Measurements from ENCODE around the gene CYTH1. TPM values are rescaled to one million over a fixed set of nuclear protein-coding genes. Genes with fewer than 3 reads are reported as not detected.

CYTH1 gene
- polyA plus RNA-seq, 1 donor from 2014 or later = 120 TPM

- H3K36me3 ChIP-seq (ENCODE audit: insufficient read depth, low read length) = no peaks in the 10 kb centered on the region
- no peaks in the 10 kb centered on the region for H3F3A ChIP-seq (ENCODE audit: insufficient read depth, low read length, poor library complexity, severe bottlenecking)
- no peaks in the 10 kb centered on the region for H3K9me3 ChIP-seq (ENCODE audit: low read length)
- no peak overlapping the region for H3K9ac ChIP-seq (ENCODE audit: low read length)
- no peaks in the 10 kb centered on the region for H3K27me3 ChIP-seq (ENCODE audit: insufficient read depth, low read depth, low read length)
- H3K4me2 ChIP-seq (ENCODE audit: low read length) = no peak overlapping the region
- H3K9me2 ChIP-seq (ENCODE audit: insufficient read depth, low read length) = no peaks in the 10 kb centered on the region
- no peak overlapping the region for H2AFZ ChIP-seq (ENCODE audit: low read depth, low read length)
- peaks cover 11% of the 10 kb centered on the region for H3K79me2 ChIP-seq (replicated peaks; ENCODE audit: insufficient read depth, low read length)
- TF ChIP-seq RAD21 (conservative IDR thresholded peaks at IDR 0.05) (no peak), POLR2AphosphoS5 (IDR thresholded peaks at IDR 0.05) (no peak), TAF1 (IDR thresholded peaks at IDR 0.05; ENCODE audit: low read depth) (no peak), EZH2 (IDR thresholded peaks at IDR 0.05; ENCODE audit: borderline replicate concordance, insufficient read depth, low read length, poor library complexity, severe bottlenecking) (no peak), REST (IDR thresholded peaks at IDR 0.05; ENCODE audit: borderline replicate concordance) (no peak)
- H3K27ac ChIP-seq (ENCODE audit: low read length) = no peak overlapping the region
- H3K4me3 ChIP-seq (ENCODE audit: low read length) = no peak overlapping the region
- H4K20me1 ChIP-seq (ENCODE audit: insufficient read depth) = no peaks in the 10 kb centered on the region
Measured at GRCh38 chr17:78737332-78737731, 44.7 kb downstream of the CYTH1 start.

GRCh38 chr17:78736526-78737079 is 45.5 kb downstream of the CYTH1 start:
- H4K20me1 ChIP-seq (ENCODE audit: insufficient read depth) = no peaks in the 10 kb centered on the region
- no peaks in the 10 kb centered on the region for H3K27me3 ChIP-seq (ENCODE audit: insufficient read depth, low read depth, low read length)
- H3K4me2 ChIP-seq (ENCODE audit: low read length) = no peak overlapping the region
- H3K9ac ChIP-seq (ENCODE audit: low read length) = no peak overlapping the region
- H2AFZ ChIP-seq (ENCODE audit: low read depth, low read length) = no peak overlapping the region
- no peaks in the 10 kb centered on the region for H3K9me2 ChIP-seq (ENCODE audit: insufficient read depth, low read length)
- no peaks in the 10 kb centered on the region for H3K9me3 ChIP-seq (ENCODE audit: low read length)
- H3K79me2 ChIP-seq (replicated peaks; ENCODE audit: insufficient read depth, low read length) = peaks cover 11% of the 10 kb centered on the region
- no peak overlapping the region for H3K27ac ChIP-seq (ENCODE audit: low read length)
- no peak overlapping the region for H3K4me3 ChIP-seq (ENCODE audit: low read length)
- H3K36me3 ChIP-seq (ENCODE audit: insufficient read depth, low read length) = no peaks in the 10 kb centered on the region
- no peak for TF ChIP-seq RAD21 (conservative IDR thresholded peaks at IDR 0.05)
- TF ChIP-seq MXI1 (conservative IDR thresholded peaks at IDR 0.05; ENCODE audit: poor library complexity, severe bottlenecking) = no peak
- no peak for TF ChIP-seq CTCF (IDR thresholded peaks at IDR 0.05; ENCODE audit: poor library complexity, severe bottlenecking)
- no peak for TF ChIP-seq TAF1 (IDR thresholded peaks at IDR 0.05; ENCODE audit: low read depth)
- no peak for TF ChIP-seq EP300 (conservative IDR thresholded peaks at IDR 0.05; ENCODE audit: poor library complexity, severe bottlenecking)
- TF ChIP-seq REST (IDR thresholded peaks at IDR 0.05; ENCODE audit: borderline replicate concordance) = no peak
- TF ChIP-seq SMC3 (conservative IDR thresholded peaks at IDR 0.05; ENCODE audit: poor library complexity) = no peak
- TF ChIP-seq POLR2AphosphoS5 (IDR thresholded peaks at IDR 0.05) = no peak
- no peak for TF ChIP-seq EZH2 (IDR thresholded peaks at IDR 0.05; ENCODE audit: borderline replicate concordance, insufficient read depth, low read length, poor library complexity, severe bottlenecking)
- no peaks in the 10 kb centered on the region for H3F3A ChIP-seq (ENCODE audit: insufficient read depth, low read length, poor library complexity, severe bottlenecking)

Data from neural cell (in vitro differentiated cells).